NOMO-1 treated with DMSO at 0.1 percent for 48 hours (cell line): ENCODE data around the gene ATAD1.
A peak's percentile ranks its signal among the peaks of the same experiment; 100 is the strongest.
"Not testable (repeated sequence)": the region's sequence is repeated elsewhere in the genome, so short reads cannot be mapped to it uniquely, and the experiment has no call there.

ENCODE experiments used
- DNase-seq: peaks from one replicate; lab custom pipeline; 2025; ENCODE audit not compliant: unreplicated experiment; lab: John Stamatoyannopoulos, UW

Gene ATAD1

GRCh38 chr10:87803831-87804230 lies 14.2 kb downstream of the ATAD1 start:
- no peak for DNase-seq

- DNase-seq: no peak
Measured at GRCh38 chr10:87803328-87803727, 14.7 kb downstream of the ATAD1 start.

- not testable (repeated sequence) for DNase-seq
Measured at GRCh38 chr10:87801813-87802435, 16.1 kb downstream of the ATAD1 start.

- DNase-seq: no peak
Measured at GRCh38 chr10:87799860-87800259, 18.2 kb downstream of the ATAD1 start.

GRCh38 chr10:87798082-87798481 lies 19.9 kb downstream of the ATAD1 start:
- DNase-seq: no peak

DNA sequence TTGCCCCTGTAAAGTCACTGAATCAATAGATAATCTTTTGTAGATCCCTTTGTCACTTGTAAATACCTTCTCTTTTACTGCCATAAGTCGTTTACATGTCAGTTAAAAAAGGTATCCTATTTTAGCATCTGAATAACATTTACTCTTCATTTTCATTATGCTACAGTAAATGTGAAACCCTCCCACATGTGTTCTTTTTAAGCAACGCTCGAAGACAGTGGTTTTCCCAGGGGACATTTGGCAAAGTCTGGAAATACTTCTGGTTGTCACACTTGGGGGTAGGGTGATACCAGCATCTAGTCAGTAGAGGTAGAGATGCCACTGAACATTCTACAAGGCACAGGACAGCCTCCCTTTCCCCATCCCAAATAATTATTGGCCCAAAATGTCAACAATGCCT lies 23.7 kb downstream of the ATAD1 start:
- DNase-seq: no peak

GRCh38 chr10:87790185-87790584 lies 27.8 kb downstream of the ATAD1 start:
- no peak for DNase-seq

DNA sequence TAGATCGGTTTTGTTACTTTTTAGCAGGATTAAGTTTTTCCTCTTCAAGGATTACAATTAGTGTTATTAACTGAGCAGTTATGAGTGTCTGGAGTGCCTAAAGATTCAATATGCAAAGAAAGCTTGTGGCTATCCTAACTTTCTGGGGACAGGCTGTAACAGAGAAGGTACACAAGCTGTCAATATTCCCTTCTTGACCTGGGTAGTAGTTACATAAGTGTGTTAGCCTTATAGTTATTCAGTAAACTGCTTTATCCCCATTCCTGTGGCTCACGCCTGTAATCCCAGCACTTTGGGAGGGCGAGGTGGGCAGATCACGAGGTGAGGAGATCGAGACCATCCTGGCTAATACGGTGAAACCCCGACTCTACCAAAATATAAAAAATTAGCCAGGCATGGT lies 31.6 kb downstream of the ATAD1 start:
- DNase-seq: no peak

DNA sequence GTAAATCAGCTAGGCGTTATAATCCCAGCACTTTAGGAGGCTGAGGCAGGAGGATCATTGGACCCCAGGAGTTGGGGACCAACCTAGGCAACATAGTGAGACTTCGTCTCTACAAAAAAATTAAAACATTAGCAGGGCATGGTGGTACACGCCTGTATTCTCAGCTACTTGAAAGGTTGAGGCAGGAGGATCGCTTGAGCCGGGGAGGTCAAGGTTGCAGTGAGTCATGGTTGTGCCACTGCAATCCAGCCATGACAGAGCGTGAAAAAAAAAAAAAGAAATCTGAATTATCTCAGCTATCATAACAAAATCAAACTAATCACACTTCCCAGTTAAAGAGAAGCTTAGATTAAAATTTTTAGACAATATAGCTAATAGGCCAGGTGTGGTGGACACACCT lies 35.3 kb downstream of the ATAD1 start:
- no peak for DNase-seq

- DNase-seq: no peak
Measured at GRCh38 chr10:87781545-87781944, 36.5 kb downstream of the ATAD1 start.

DNA sequence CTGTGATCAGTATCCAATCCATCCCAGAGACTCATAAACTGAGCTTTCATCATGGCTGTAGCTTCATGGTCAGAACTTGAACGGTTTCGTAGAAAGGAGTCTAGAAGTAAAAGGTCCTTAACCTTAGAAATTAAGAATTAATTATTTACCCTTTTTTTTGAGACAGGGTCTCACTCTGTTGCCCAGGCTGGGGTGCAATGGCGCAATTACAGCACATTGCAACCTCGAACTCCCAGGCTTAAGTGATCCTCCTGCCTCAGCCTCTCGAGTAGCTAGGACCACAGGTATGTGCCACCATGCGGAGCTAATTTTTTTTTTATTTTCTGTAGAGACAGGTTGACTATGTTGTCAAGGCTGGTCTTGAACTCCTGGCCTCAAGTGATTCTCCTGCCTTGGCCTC lies 41.7 kb downstream of the ATAD1 start:
- no peak for DNase-seq

GRCh38 chr10:87775766-87776165 lies 42.3 kb downstream of the ATAD1 start:
- DNase-seq: peak; percentile 43

- DNase-seq: peak; percentile 16
Measured at GRCh38 chr10:87771871-87772500, 46.0 kb downstream of the ATAD1 start.

DNA sequence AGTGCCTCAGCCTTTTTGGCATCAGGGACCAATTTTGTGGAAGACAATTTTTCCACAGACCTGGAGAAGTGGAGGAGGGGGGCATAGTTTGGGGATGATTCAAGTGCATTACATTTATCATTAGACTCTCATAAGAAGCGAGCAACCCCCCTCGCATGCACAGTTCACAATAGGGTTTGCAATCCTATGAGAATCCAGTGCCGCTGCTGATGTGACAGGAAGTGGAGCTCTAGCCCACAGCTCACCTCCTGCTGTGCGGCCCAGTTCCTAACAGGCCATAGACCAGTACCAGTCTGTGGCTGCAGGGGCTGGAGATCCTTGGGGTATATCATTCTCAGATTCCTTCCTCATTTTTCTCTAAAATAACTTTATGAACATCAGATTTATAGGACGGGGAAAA lies 50.8 kb downstream of the ATAD1 start:
- DNase-seq: no peak

- DNase-seq: no peak
Measured at GRCh38 chr10:87765666-87766376, 52.2 kb downstream of the ATAD1 start.

DNA sequence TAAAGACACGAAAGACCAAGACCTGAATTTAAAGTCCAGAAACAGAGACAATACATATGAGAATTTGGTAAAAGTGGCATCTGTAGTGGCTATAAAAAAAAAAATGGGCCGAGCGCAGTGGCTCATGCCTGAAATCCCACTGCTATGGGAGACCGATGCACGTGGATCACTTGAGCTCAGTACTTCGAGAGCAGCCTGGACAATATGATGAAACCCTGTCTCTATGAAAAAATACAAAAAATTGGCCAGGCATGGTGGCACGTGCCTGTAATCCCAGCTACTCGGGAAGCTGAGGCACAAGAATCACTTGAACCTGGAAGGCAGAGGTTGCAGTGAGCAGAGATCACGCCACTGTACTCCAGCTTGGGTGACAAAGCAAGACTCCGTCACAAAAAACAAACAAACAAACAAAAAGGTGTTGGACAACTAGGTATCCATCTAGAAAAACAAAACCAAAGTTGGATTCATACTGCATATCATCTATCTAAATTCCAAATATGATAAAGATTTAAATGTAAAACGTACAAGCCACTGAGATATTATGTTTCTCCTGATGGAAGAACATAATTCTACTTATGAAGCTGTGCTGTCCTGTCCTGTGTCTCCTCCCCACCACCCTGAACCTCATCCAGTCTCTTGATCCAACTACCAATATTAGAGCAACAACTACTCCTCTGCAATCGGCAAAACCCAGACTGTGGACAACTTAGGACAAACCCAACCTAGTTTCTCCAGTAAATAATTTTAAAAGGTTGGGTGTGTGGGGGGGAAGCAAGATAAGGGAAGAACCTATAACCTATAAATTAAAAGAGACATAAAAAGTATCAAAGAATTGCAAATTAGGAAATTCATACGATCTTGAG lies 53.7 kb downstream of the ATAD1 start:
- no peak for DNase-seq

DNA sequence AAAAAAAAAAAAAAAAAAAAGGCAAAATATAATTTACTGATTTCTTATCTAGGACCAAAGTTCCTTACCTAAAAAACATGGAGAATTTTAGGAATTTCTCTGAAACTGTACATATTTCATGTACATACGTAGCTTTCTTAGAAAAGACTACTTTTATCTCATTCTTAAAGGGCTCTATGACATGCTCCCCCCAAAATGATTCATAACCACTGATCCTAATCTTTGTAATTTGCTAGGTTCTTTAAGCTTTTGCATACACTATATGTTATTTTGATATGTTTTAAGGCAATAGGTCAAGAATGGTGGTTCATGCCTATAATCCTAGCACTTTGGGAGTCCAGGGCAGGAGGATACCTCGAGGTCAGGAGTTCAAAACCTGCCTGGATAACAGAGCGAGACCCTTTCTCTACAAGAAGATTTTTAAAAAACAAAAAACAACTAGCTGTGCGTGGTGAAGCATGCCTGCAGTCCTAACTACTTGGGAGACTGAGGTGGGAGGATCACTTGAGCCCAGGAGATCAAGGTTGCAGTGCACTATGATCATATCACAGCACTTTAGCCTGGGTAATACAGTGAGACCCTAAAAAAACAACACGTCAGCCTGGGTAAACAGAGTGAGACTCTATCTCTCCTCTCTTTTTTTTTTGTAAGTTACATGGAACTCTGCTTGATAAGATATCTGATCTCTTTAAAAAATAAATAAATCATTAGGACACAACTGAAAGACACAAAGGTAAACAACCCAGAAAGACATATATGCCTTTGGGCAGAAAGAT lies 54.8 kb downstream of the ATAD1 start:
- no peak for DNase-seq

DNA sequence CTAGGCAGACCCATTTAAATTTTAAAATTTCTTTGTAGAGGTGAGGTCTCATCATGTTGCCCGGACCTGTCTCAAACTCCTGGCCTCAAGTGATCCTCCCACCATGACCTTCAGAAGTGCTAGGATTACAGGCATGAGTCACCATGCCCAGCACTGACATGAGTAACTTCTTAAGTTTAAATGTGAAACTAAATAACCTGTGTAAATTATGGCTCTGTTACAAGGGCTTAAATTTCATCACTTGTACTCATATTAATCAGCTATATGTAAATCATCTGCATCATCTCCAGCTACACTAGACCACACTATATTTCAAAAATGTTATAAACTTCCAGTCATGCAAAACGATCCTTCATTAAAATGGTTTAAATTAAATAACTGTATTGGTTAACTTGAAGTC lies 56.1 kb downstream of the ATAD1 start:
- DNase-seq: peak; percentile 70

- DNase-seq: no peak
Measured at GRCh38 chr10:87761153-87761552, 56.9 kb downstream of the ATAD1 start.

GRCh38 chr10:87760195-87760905 lies 57.7 kb downstream of the ATAD1 start:
- peak; percentile 62 for DNase-seq
